MV-4-11 (cell line): ENCODE results near the gene FAM9B.

Experiments
- DNase-seq: peaks from one replicate; lab custom pipeline; 2025; lab: John Stamatoyannopoulos, UW

Gene FAM9B

DNA sequence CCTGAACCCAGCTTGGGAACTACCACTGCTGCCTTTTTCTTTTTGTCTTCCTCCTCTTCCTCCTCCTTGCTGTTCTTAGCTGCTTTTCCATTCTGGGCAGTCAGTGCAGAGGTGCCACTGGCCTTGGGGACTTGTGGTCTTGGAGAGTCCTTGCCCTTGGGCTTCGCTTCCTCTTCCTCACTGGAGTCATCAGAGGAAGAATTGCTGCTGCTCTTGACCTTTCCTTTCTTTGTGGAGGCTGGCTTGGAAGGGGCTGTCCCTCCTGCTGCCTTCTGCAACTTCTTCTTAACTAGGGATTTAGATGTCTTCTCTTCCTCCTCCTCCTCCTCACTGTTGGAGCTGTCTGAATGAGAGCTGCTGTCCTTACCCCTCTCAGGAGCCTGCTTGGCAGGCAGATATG is 53.2 kb downstream of the FAM9B start:
- peak; percentile 8 for DNase-seq
